Measurements from ENCODE around the gene CARMIL1. TPM values are rescaled to one million over a fixed set of nuclear protein-coding genes. Genes with fewer than 3 reads are reported as not detected.

The CARMIL1 gene
- total RNA-seq, 1 donor from 2014 or later: 11.8 TPM

DNA sequence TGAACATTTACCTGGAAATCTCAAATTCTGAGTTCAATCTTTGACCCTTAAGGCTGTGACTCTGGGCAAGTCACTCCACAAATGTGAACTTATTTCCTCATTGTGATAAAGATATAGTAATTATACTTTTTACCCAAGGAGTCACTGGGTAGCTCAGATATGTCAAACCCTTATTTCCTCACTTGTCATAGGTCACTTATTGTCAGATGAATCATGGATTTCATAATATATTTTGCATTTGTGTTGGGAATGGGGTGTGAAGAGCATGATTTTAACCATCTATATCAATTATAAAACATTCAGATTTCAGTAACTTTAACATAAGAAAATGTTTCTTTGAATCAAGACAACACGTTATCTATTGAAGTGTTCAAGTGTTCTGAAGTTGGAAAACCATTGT, 3.7 kb upstream of the CARMIL1 start:
- Mint-ChIP-seq H3K4me1 (ENCODE audit: unreplicated experiment) (peaks cover 12% of the 10 kb centered on the region), H3K27me3 (peaks cover 3% of the 10 kb centered on the region), H3K36me3 (no peaks in the 10 kb centered on the region), H3K27ac (no peak overlapping the region), H3K4me3 (no peak overlapping the region), H3K9me3 (no peaks in the 10 kb centered on the region)
- no peak for DNase-seq (ENCODE audit: extremely low spot score, unreplicated experiment)
- TF ChIP-seq, protein P1, sequence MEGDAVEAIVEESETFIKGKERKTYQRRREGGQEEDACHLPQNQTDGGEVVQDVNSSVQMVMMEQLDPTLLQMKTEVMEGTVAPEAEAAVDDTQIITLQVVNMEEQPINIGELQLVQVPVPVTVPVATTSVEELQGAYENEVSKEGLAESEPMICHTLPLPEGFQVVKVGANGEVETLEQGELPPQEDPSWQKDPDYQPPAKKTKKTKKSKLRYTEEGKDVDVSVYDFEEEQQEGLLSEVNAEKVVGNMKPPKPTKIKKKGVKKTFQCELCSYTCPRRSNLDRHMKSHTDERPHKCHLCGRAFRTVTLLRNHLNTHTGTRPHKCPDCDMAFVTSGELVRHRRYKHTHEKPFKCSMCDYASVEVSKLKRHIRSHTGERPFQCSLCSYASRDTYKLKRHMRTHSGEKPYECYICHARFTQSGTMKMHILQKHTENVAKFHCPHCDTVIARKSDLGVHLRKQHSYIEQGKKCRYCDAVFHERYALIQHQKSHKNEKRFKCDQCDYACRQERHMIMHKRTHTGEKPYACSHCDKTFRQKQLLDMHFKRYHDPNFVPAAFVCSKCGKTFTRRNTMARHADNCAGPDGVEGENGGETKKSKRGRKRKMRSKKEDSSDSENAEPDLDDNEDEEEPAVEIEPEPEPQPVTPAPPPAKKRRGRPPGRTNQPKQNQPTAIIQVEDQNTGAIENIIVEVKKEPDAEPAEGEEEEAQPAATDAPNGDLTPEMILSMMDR (conservative IDR thresholded peaks at IDR 0.05): no peak

DNA sequence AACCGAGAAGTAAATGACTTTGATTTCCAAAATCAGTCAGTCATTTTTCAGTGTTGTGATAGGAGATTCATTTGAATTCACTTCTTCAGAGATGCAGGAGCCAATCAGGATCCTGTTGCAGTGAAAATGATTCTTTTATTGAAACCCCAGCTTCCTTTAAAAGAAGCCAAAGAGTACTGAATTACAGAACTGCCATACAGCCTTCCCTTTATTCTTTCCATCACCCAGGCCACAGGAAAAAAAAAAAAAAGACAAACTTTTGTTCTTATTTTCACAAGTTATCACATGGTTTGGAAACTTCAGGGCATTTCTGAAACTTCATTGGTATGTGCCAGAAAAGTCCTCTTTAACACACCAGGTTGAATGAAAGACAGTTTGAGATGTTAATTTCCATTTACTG, 1.8 kb upstream of the CARMIL1 start:
- H3K9me3 Mint-ChIP-seq: no peaks in the 10 kb centered on the region
- H3K4me3 Mint-ChIP-seq: no peak overlapping the region
- peaks cover 22% of the 10 kb centered on the region for H3K4me1 Mint-ChIP-seq (ENCODE audit: unreplicated experiment)
- H3K27ac Mint-ChIP-seq: no peak overlapping the region
- H3K36me3 Mint-ChIP-seq: no peaks in the 10 kb centered on the region
- TF ChIP-seq, protein P1 (conservative IDR thresholded peaks at IDR 0.05): no peak
- no peak for DNase-seq (ENCODE audit: extremely low spot score, unreplicated experiment)
- no peaks in the 10 kb centered on the region for H3K27me3 Mint-ChIP-seq

DNA sequence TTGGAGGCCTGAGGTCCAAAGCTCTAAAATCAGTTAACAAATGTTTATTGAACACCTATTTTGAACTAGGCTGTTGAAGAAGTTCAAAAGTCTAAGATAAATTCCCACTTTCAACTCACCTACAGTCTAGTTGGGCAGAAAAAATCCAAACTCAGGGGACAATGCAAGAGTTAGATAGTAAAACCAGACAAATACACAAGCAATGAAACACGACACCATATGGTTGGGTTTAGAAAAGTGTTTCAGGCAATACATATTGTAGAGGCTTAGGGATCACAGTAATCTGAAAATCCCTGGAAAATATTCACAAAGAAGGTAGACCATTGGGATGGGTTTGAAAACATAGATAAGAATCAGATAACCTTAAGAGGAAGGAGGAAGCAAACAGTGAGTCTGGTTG, 1.3 kb upstream of the CARMIL1 start:
- Mint-ChIP-seq H3K27ac (peak overlapping the region; percentile 42), H3K36me3 (no peaks in the 10 kb centered on the region), H3K9me3 (no peaks in the 10 kb centered on the region), H3K4me3 (peak overlapping the region; percentile 95), H3K27me3 (no peaks in the 10 kb centered on the region), H3K4me1 (ENCODE audit: unreplicated experiment) (peaks cover 22% of the 10 kb centered on the region)
- DNase-seq (ENCODE audit: extremely low spot score, unreplicated experiment): no peak
- TF ChIP-seq, protein P1 (conservative IDR thresholded peaks at IDR 0.05): no peak

DNA sequence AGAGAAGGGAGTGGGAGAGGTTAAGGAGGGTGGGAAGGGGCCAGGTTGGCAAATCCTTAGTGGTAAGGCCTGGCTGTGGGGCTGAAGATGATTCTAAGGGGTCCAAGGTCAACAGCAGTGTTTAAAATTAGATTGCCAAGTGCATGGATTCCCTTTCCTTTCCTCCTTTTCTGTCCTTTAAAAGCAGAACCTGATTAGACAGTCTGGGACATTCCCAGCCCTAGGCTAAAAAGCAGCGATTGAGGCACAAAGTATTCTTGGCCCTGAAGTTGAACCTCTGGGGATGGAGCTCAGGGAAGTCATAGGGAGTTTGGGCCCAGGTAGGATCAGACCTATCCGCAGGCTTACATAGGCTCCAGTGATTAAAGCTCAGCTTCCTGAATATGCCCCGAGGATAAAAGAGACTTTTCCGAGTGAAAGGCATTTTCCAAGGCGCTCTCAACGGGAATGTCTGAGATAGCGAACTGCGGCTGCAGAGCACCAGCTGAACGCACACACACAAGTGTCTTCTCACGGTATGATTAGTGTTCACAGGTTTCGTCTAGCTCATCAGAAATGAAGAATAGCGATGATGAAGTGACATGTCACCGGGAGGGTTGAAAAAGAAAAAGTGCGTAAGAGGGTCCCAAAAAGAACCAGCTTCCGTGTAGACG, 787 bp upstream of the CARMIL1 start:
- H3K36me3 Mint-ChIP-seq: no peaks in the 10 kb centered on the region
- H3K9me3 Mint-ChIP-seq: no peaks in the 10 kb centered on the region
- no peak for DNase-seq (ENCODE audit: extremely low spot score, unreplicated experiment)
- no peaks in the 10 kb centered on the region for H3K27me3 Mint-ChIP-seq
- peak overlapping the region; percentile 95 for H3K4me3 Mint-ChIP-seq
- TF ChIP-seq, protein P1 (conservative IDR thresholded peaks at IDR 0.05): no peak
- H3K27ac Mint-ChIP-seq: peak overlapping the region; percentile 92
- peaks cover 22% of the 10 kb centered on the region for H3K4me1 Mint-ChIP-seq (ENCODE audit: unreplicated experiment)

DNA sequence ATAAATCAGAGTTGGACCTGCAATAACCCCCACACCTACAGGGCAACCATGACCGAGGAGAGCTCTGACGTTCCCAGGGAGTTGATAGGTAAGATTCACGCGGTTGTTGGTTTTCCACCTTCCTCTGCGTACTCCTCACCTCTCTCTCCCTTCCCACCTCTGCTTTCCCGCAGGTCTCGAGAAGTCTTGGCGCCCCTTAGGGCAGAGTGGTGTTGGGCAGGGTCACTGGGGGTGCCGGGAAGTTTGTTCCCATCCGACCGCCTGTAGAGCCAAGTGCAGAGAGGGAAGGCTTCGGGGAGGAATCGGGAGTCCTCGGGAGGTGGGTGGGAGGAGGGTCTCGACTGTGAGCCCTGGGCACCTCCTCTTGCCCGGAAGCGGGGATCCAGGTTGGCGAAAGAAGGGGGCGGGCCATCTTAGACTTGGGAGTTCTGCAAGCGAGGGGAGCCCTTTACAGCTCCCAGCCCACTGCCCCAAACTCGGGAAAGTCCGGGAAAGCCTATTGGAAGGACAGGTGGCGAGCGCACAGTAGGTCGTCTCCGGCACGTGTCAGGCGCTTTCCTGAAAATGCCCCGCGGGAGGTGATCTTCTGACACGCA, 672 bp downstream of the CARMIL1 start:
- no peaks in the 10 kb centered on the region for H3K27me3 Mint-ChIP-seq

More for the DNA sequence above, 672 bp downstream of the CARMIL1 start:
- Mint-ChIP-seq H3K9me3 (no peaks in the 10 kb centered on the region), H3K4me3 (peak overlapping the region; percentile 95), H3K27ac (peak overlapping the region; percentile 92), H3K4me1 (ENCODE audit: unreplicated experiment) (peaks cover 22% of the 10 kb centered on the region), H3K36me3 (no peaks in the 10 kb centered on the region)
- no peak for DNase-seq (ENCODE audit: extremely low spot score, unreplicated experiment)
- TF ChIP-seq, protein P1 (conservative IDR thresholded peaks at IDR 0.05): peak; percentile 23

All from type B pancreatic cell (in vitro differentiated cells).